BE2C (cell line): Measurements from ENCODE around the gene MOK.
A peak's percentile ranks its signal among the peaks of the same experiment; 100 is the strongest.

Experiments used
- DNase-seq: peaks from one replicate; pipeline ENCODE4 v3.0.0-alpha.2; 2020
- H3K27me3 ChIP-seq: fragments of 250-450 bp; sonication (Bioruptor Pico); 2 replicates; pipeline ENCODE4 v1.5.1; 2020; ENCODE audit warnings: mild to moderate bottlenecking
- H3K36me3 ChIP-seq: fragments of 250-450 bp; sonication (Bioruptor Pico); 2 replicates; pipeline ENCODE4 v1.5.1; 2020; ENCODE audit warnings: mild to moderate bottlenecking
- H3K4me1 ChIP-seq: fragments of 250-450 bp; sonication (Bioruptor Pico); 2 replicates; pipeline ENCODE4 v1.5.1; 2020
- H3K4me3 ChIP-seq: 2 replicates; pipeline ENCODE4 v1.5.1; 2011; ENCODE audit warnings: low read depth, low read length
- H3K9me3 ChIP-seq: fragments of 250-450 bp; sonication (Bioruptor Pico); 2 replicates; pipeline ENCODE4 v1.5.1; 2020
- TF ChIP-seq, protein P1 (sequence below): IDR thresholded peaks from 2 replicates; pipeline ENCODE4 v1.5.1; 2012; ENCODE audit warnings: mild to moderate bottlenecking, low read depth, low read length

MOK gene

DNA sequence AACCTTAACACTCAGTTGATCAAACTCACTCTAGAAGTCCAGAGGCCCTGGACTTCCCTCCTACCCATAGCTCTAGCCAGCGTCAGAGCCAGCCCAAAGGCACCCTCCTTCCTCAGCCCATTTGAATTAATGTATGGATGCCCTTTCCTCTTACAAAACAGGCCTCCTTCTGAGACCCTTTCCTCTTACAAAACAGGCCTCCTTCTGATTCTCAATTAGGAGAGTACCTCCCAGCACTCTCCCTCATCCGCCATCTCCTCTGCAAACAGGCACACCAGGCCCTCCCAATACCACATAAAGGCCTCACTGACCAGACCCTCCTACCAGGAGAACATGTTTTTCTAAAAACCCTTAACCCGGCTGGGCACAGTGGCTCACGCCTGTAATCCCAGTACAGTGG is 65.7 kb downstream of the MOK start:
- Histone ChIP-seq H3K36me3 (no peaks in the 10 kb centered on the region), H3K4me3 (no peak overlapping the region), H3K27me3 (no peaks in the 10 kb centered on the region), H3K4me1 (peaks cover 5% of the 10 kb centered on the region), H3K9me3 (no peaks in the 10 kb centered on the region)
- TF ChIP-seq, protein P1, sequence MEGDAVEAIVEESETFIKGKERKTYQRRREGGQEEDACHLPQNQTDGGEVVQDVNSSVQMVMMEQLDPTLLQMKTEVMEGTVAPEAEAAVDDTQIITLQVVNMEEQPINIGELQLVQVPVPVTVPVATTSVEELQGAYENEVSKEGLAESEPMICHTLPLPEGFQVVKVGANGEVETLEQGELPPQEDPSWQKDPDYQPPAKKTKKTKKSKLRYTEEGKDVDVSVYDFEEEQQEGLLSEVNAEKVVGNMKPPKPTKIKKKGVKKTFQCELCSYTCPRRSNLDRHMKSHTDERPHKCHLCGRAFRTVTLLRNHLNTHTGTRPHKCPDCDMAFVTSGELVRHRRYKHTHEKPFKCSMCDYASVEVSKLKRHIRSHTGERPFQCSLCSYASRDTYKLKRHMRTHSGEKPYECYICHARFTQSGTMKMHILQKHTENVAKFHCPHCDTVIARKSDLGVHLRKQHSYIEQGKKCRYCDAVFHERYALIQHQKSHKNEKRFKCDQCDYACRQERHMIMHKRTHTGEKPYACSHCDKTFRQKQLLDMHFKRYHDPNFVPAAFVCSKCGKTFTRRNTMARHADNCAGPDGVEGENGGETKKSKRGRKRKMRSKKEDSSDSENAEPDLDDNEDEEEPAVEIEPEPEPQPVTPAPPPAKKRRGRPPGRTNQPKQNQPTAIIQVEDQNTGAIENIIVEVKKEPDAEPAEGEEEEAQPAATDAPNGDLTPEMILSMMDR, result no peak
- DNase-seq, result no peak

DNA sequence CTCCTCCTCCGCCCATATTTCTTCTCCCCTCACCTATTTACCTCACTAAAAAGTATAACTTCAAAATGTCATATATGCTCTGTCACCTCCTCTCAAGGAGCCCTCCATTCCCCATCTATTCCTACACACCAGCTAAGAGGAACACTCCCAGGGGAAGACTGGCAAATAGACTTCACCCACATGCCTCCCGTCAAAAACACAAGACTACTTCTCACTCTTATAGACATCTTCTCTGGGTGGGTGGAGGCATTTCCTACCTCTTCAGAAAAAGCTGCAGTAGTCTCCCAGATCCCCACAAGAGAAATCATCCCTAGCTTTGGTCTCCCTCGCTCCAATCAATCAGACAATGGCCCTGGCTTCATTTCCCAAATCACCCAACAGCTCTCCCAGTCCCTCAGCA is 66.2 kb downstream of the MOK start:
- H3K36me3 ChIP-seq, result peaks cover 1% of the 10 kb centered on the region
- no peaks in the 10 kb centered on the region for H3K27me3 ChIP-seq
- H3K4me1 ChIP-seq, result peaks cover 7% of the 10 kb centered on the region
- TF ChIP-seq, protein P1, result no peak
- no peak overlapping the region for H3K4me3 ChIP-seq
- no peak for DNase-seq
- H3K9me3 ChIP-seq, result no peaks in the 10 kb centered on the region

DNA sequence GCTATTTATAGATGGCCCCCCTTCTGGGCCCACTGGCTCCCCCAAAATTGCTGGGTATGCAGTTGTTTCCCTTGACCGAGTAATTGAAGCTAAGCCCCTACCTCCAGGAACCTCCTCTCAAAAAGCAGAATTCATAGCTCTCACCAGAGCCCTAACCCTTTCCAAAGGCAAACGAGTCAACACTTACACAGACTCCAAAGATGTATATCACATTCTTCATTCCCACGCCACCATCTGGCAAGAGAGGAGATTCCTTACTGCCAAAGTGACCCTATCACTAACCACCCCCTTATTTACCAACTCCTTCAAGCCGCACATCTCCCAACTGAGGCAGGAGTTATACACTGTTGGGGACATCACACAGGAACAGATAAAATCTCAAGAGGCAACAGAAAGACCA is 66.8 kb downstream of the MOK start:
- Histone ChIP-seq H3K4me3 (no peak overlapping the region), H3K36me3 (peaks cover 8% of the 10 kb centered on the region), H3K9me3 (no peaks in the 10 kb centered on the region), H3K4me1 (peaks cover 11% of the 10 kb centered on the region), H3K27me3 (no peaks in the 10 kb centered on the region)
- DNase-seq, result no peak
- TF ChIP-seq, protein P1, result no peak

DNA sequence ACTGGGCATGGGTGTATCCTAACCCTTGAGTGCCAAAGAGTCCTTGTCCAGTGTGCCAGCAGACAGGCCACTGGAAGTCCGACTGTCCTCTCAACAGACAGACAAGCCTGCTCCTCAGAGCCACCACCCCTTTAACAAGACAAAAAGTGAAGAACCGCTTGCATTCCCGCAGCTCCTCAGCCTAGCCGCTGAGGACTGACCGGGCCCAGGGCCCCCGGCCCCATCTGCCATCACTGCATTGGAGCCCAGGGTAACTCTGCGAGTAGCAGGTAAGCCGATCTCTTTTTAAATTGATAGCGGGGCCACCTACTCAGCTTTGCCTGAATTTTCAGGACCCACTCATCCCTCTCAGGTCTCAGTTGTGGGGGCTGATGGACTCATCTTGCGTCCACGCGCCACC is 68.9 kb downstream of the MOK start:
- peaks cover 11% of the 10 kb centered on the region for H3K4me1 ChIP-seq
- H3K27me3 ChIP-seq, result no peaks in the 10 kb centered on the region
- no peak for DNase-seq
- H3K4me3 ChIP-seq, result no peak overlapping the region
- H3K36me3 ChIP-seq, result peaks cover 29% of the 10 kb centered on the region
- no peaks in the 10 kb centered on the region for H3K9me3 ChIP-seq
- TF ChIP-seq, protein P1, result no peak

DNA sequence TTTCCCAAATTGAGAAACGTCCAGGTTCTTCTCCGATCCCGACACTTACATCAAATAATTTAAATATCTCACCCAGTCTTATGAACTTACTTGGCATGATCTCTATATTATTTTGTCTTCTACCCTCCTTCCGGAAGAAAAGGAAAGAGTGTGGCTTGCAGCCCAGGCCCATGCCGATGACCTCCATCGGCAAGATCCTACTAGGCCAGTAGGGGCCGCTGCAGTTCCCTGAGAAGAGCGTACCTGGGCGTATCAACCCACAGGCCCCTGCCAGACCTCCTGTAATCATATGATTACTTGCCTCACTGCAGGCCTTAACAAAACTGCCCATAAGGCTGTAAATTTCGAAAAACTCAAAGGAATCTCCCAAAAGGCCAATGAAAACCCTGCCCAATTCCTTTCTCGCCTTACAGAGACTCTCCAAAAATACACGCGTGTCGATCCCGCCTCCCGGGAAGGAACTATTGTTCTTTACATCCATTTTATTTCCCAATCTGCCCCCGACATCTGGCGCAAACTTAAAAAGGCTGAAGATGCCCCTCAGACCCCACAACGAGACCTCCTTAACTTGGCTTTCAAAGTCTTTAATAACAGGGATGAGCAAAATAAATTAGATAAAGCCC is 69.6 kb downstream of the MOK start:
- Histone ChIP-seq H3K4me1 (peaks cover 11% of the 10 kb centered on the region), H3K4me3 (peak overlapping the region; percentile 68), H3K36me3 (peaks cover 35% of the 10 kb centered on the region), H3K27me3 (no peaks in the 10 kb centered on the region), H3K9me3 (no peaks in the 10 kb centered on the region)
- DNase-seq, result peak; percentile 94
- TF ChIP-seq, protein P1, result peak; percentile 97

DNA sequence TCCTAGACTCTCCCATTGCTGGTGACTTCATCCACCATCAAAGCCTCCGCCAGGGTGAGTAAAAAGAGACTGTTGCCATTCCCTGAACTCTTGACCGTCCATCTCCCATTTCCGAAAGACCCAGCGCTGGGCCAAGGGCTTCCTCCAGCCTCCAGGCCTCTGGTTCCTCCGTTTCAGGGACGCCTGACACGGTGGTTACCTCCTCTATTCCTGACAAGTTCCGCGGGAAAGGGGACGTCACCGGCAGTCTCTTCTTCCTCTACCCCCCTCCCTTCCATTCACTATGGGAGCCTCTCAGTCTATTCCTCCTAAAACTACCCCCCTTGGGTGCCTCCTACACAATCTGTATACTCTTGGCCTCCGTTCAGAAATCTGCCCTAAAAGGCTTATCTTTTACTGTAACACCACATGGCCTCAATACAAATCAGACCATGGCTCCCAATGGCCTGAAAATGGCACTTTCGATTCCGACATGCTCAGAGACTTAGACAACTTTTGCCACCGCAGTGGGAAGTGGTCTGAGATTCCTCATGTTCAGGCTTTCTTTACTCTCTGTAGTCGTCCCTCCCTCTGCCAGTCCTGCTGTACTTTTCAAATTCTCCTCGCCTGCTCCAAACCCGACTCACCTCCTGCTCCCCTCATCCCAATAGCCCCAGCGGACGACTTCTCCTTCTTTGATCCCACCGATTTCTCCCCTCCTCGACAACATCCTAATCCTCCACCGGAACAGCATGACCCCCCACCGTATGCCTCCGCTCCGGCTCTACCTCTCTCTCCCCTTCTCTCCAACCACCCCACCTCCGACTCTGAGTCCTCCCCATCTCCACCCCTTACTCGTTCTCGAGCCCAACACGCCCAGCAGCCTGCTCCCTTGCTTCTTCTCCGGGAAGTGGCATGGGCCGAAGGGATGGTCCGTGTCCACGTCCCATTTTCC is 70.4 kb downstream of the MOK start:
- DNase-seq, result peak; percentile 49
- Histone ChIP-seq H3K4me1 (peaks cover 11% of the 10 kb centered on the region), H3K4me3 (peak overlapping the region; percentile 68), H3K27me3 (no peaks in the 10 kb centered on the region), H3K36me3 (peaks cover 41% of the 10 kb centered on the region), H3K9me3 (no peaks in the 10 kb centered on the region)
- TF ChIP-seq, protein P1, result no peak
